Osteoblast (primary cell): ENCODE data around the gene ALDH7A1. TPM values are rescaled to one million over a fixed set of nuclear protein-coding genes. Genes with fewer than 3 reads are reported as not detected.

ENCODE experiments used
- DNase-seq: peaks from one replicate; pipeline ENCODE4 v3.0.0; 2011; ENCODE audit warnings: low spot score, mixed read lengths; ENCODE audit not compliant: insufficient read length; ENCODE audit errors: missing footprints
- H2AFZ ChIP-seq: 2 replicates; pipeline ENCODE4 v1.6.0; 2011; ENCODE audit warnings: mild to moderate bottlenecking, low read length
- H3K27ac ChIP-seq: 2 replicates; pipeline ENCODE4 v1.5.1; 2011; ENCODE audit warnings: mild to moderate bottlenecking, low read depth, low read length, moderate library complexity
- H3K27me3 ChIP-seq: 2 replicates; pipeline ENCODE4 v1.6.0; 2012; ENCODE audit warnings: mild to moderate bottlenecking, control low read depth, inconsistent platforms, low read length, moderate library complexity; ENCODE audit not compliant: insufficient read depth
- H3K36me3 ChIP-seq: 2 replicates; pipeline ENCODE4 v1.5.1; 2011; ENCODE audit warnings: mild to moderate bottlenecking, low read length, control low read depth, moderate library complexity; ENCODE audit not compliant: insufficient read depth
- H3K4me1 ChIP-seq: 2 replicates; pipeline ENCODE4 v1.5.1; 2011; ENCODE audit warnings: mild to moderate bottlenecking, low read length, control low read depth, moderate library complexity; ENCODE audit not compliant: insufficient read depth
- H3K4me2 ChIP-seq: 2 replicates; pipeline ENCODE4 v1.6.0; 2011; ENCODE audit warnings: mild to moderate bottlenecking, low read length; ENCODE audit not compliant: insufficient read depth
- H3K4me3 ChIP-seq: fragments of 200-600 bp; sonication (generic); 3 replicates; pipeline ENCODE4 v1.5.1; 2012; ENCODE audit warnings: mild to moderate bottlenecking, low read length, inconsistent platforms; ENCODE audit not compliant: insufficient read depth
- H3K79me2 ChIP-seq: 2 replicates; pipeline ENCODE4 v1.6.0; 2012; ENCODE audit warnings: mild to moderate bottlenecking, low read length, control low read depth, inconsistent platforms; ENCODE audit not compliant: insufficient read depth
- H3K9me3 ChIP-seq: 2 replicates; pipeline ENCODE4 v1.5.1; 2011; ENCODE audit warnings: low read depth, low read length, control low read depth
- H4K20me1 ChIP-seq: 2 replicates; pipeline ENCODE4 v1.6.0; 2012; ENCODE audit warnings: mild to moderate bottlenecking, low read length, control low read depth; ENCODE audit not compliant: insufficient read depth
- total RNA-seq: library from RNA; depleted of rRNA; stranded (reverse); fragments of >200 nt; gene quantifications from 2 replicates; pipeline ENCODE4 v1.2.3, GENCODE V29; 2012
- TF ChIP-seq, protein P1 (sequence below): IDR thresholded peaks from 2 replicates; pipeline ENCODE4 v1.5.1; 2011; ENCODE audit warnings: mild to moderate bottlenecking, low read depth, low read length, moderate library complexity; ENCODE audit errors: extremely low read depth

Gene ALDH7A1
- total RNA-seq, 1 donor = 39.1 TPM

DNA sequence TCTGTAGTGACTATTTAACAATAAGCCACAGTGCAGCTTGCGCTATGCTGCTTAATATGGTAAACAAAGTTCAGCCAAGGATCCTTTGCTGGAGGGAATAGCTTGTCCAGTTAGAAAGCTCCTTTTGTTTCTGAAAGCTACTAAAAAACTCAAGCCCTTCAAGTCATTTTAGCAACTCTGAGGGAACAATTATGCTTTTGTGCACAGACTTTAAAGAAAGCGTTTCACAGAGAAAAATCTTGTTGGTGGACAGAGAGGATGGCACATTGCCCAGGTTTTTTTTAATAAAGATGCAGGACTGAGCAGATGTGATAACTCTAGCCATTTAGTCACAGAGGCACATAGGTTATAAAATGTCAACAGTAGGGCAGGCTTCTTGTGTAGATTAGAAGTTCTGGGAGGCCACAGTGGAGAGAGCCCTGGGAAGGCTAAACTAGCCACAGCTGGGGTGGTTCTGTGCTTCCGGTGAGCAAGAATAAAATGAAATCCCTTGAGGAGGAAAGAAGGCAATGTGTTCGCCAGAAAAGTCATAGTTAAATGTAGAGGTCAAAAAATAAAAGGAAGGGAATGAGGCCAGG, 63.4 kb downstream of the ALDH7A1 start:
- Histone ChIP-seq H3K27ac (peak overlapping the region; percentile 0), H3K9me3 (no peaks in the 10 kb centered on the region), H3K4me1 (peaks cover 17% of the 10 kb centered on the region), H3K79me2 (no peaks in the 10 kb centered on the region), H3K4me3 (no peak overlapping the region), H3K27me3 (no peaks in the 10 kb centered on the region), H3K36me3 (no peaks in the 10 kb centered on the region), H2AFZ (peak overlapping the region; percentile 42), H4K20me1 (no peaks in the 10 kb centered on the region), H3K4me2 (peak overlapping the region; percentile 30)
- peak; percentile 31 for DNase-seq
- TF ChIP-seq, protein P1, sequence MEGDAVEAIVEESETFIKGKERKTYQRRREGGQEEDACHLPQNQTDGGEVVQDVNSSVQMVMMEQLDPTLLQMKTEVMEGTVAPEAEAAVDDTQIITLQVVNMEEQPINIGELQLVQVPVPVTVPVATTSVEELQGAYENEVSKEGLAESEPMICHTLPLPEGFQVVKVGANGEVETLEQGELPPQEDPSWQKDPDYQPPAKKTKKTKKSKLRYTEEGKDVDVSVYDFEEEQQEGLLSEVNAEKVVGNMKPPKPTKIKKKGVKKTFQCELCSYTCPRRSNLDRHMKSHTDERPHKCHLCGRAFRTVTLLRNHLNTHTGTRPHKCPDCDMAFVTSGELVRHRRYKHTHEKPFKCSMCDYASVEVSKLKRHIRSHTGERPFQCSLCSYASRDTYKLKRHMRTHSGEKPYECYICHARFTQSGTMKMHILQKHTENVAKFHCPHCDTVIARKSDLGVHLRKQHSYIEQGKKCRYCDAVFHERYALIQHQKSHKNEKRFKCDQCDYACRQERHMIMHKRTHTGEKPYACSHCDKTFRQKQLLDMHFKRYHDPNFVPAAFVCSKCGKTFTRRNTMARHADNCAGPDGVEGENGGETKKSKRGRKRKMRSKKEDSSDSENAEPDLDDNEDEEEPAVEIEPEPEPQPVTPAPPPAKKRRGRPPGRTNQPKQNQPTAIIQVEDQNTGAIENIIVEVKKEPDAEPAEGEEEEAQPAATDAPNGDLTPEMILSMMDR = no peak

DNA sequence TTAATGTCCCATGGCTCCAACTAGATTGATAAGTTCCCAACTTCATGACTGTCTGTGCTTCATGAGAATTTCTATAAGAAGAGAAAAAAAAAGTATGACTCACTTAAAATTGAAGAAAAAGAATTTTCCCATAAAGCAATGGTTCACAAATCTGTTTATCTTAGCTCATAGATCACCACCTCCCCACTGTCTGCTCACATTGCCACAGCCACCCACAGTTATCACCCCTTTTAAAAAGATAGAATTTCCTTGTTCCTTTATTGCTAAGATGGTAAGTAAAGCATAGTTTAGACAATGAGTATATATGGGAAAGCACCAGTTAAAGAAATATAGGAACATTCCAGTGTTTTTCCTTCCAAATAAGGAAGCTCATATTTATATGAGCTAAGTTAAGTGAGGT, 67.1 kb downstream of the ALDH7A1 start:
- Histone ChIP-seq H3K4me1 (peaks cover 28% of the 10 kb centered on the region), H3K9me3 (no peaks in the 10 kb centered on the region), H3K27ac (peak overlapping the region; percentile 66), H3K4me2 (peak overlapping the region; percentile 1), H4K20me1 (no peaks in the 10 kb centered on the region), H3K79me2 (no peaks in the 10 kb centered on the region), H3K36me3 (no peaks in the 10 kb centered on the region), H3K27me3 (no peaks in the 10 kb centered on the region), H3K4me3 (no peak overlapping the region), H2AFZ (peak overlapping the region; percentile 47)
- DNase-seq = peak; percentile 69
- TF ChIP-seq, protein P1 = no peak

DNA sequence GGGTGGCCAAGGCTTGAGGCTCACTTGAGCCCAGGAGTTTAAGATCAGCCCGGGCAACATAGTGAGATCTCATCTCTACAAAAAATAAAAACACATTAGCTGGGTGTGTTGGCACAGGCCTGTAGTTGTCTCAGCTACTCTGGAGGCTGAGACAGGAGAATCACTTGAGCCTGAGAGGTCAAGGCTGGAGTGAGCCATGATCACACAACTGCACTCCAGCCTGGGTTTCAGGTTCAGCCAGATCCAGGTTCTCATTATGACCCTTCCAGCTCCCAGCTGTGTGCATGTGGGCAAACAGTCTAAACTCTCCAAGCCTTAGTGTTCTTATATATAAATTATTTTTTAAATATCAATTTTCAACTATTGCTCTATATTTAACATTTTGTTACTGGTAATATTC, 67.9 kb downstream of the ALDH7A1 start:
- Histone ChIP-seq H3K4me1 (peaks cover 28% of the 10 kb centered on the region), H3K4me2 (no peak overlapping the region), H3K79me2 (no peaks in the 10 kb centered on the region), H4K20me1 (no peaks in the 10 kb centered on the region), H3K27me3 (no peaks in the 10 kb centered on the region), H3K27ac (no peak overlapping the region), H3K9me3 (no peaks in the 10 kb centered on the region), H3K4me3 (no peak overlapping the region), H2AFZ (no peak overlapping the region), H3K36me3 (no peaks in the 10 kb centered on the region)
- TF ChIP-seq, protein P1 = no peak
- no peak for DNase-seq

DNA sequence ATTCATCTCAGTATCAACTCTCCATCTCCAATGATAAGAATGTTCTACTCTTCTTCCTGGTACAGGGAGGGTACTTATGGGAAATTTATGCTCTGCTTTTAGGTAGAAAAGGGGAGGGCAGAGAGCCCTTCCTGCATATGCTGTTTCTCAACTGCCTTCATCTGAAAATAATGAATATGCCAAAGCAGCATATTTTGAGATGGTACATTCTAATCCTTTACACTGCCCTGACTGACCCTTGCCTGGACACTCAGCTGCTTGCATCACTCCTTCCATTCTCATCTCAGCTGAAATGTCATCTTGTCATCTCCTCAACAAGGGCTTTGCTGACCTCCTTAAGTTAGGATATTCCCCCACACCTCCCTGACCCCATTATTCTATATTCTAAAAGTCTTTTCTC, 68.5 kb downstream of the ALDH7A1 start:
- Histone ChIP-seq H3K9me3 (no peaks in the 10 kb centered on the region), H3K4me3 (no peak overlapping the region), H3K4me1 (peaks cover 23% of the 10 kb centered on the region), H3K79me2 (no peaks in the 10 kb centered on the region), H3K36me3 (no peaks in the 10 kb centered on the region), H3K27ac (no peak overlapping the region), H2AFZ (no peak overlapping the region), H3K27me3 (no peaks in the 10 kb centered on the region), H4K20me1 (no peaks in the 10 kb centered on the region), H3K4me2 (no peak overlapping the region)
- no peak for DNase-seq
- TF ChIP-seq, protein P1 = no peak
